Measurements from ENCODE around the gene NCOA6.

GRCh38 chr20:34791289-34792020, 34.0 kb downstream of the NCOA6 start:
- TF ChIP-seq CTCF (IDR thresholded peaks at IDR 0.05), result no peak
- no peak for TF ChIP-seq POLR2A (IDR thresholded peaks at IDR 0.05)

All from thyroid gland (tissue), 4 donors.